GM23338 (cell line): ENCODE measurements around the gene TENT5A. TPM values are rescaled to one million over a fixed set of nuclear protein-coding genes. Genes with fewer than 3 reads are reported as not detected.

Experiments
- ATAC-seq: fragments of 200-7000 bp; cut with Tn5 transposase; 3 replicates; pipeline ENCODE4 v1.9.1; 2020
- DNase-seq: peaks from one replicate; pipeline ENCODE4 v3.0.0-alpha.2; 2015; ENCODE audit warnings: low spot score
- H2AFZ ChIP-seq: fragments of 200-600 bp; sonication (generic); 2 replicates; pipeline ENCODE4 v1.8.0; 2016; ENCODE audit warnings: antibody characterized with exemption, mild to moderate bottlenecking, moderate library complexity
- H3F3A ChIP-seq: fragments of 200-600 bp; sonication (generic); replicated peaks from 2 replicates; pipeline ENCODE4 v1.8.0; 2017; ENCODE audit warnings: antibody characterized with exemption, mixed run types, low read depth
- H3K27ac ChIP-seq: fragments of 200-600 bp; sonication (generic); 2 replicates; pipeline ENCODE4 v1.6.1; 2016; ENCODE audit warnings: low read depth
- H3K27me3 ChIP-seq: fragments of 200-600 bp; sonication (generic); 2 replicates; pipeline ENCODE4 v1.8.0; 2016; ENCODE audit warnings: mild to moderate bottlenecking, mixed run types, moderate library complexity; ENCODE audit not compliant: insufficient read depth
- H3K36me3 ChIP-seq: fragments of 200-600 bp; sonication (generic); 2 replicates; pipeline ENCODE4 v1.8.0; 2016; ENCODE audit warnings: mild to moderate bottlenecking; ENCODE audit not compliant: insufficient read depth
- H3K4me1 ChIP-seq: fragments of 200-600 bp; sonication (generic); 2 replicates; pipeline ENCODE4 v1.8.0; 2016; ENCODE audit warnings: mild to moderate bottlenecking, moderate library complexity; ENCODE audit not compliant: insufficient read depth
- H3K4me2 ChIP-seq: fragments of 200-600 bp; sonication (generic); 2 replicates; pipeline ENCODE4 v1.7.1; 2017; ENCODE audit warnings: mixed run types
- H3K4me3 ChIP-seq: fragments of 200-600 bp; sonication (generic); 2 replicates; pipeline ENCODE4 v1.6.1; 2016; ENCODE audit warnings: mixed run types
- H3K79me2 ChIP-seq: fragments of 200-600 bp; sonication (generic); replicated peaks from 2 replicates; pipeline ENCODE4 v1.8.0; 2017; ENCODE audit warnings: mild to moderate bottlenecking; ENCODE audit not compliant: insufficient read depth
- H3K9me2 ChIP-seq: fragments of 200-600 bp; sonication (generic); 2 replicates; pipeline ENCODE4 v1.8.0; 2017; ENCODE audit not compliant: insufficient read depth
- H4K20me1 ChIP-seq: fragments of 200-600 bp; sonication (generic); replicated peaks from 2 replicates; pipeline ENCODE4 v1.8.0; 2017; ENCODE audit warnings: mild to moderate bottlenecking; ENCODE audit not compliant: insufficient read depth
- H3K27ac Mint-ChIP-seq: 2 replicates; pipeline ENCODE4 v1.8.0; 2020; ENCODE audit warnings: inconsistent platforms, mild to moderate bottlenecking, moderate library complexity, mixed read lengths
- H3K27me3 Mint-ChIP-seq: 3 replicates; pipeline ENCODE4 v1.8.0; 2022; ENCODE audit warnings: low read depth, mild to moderate bottlenecking, moderate library complexity, mixed read lengths, inconsistent platforms; ENCODE audit not compliant: insufficient read depth, poor library complexity
- H3K36me3 Mint-ChIP-seq: 3 replicates; pipeline ENCODE4 v1.8.0; 2021; ENCODE audit warnings: low read depth, mild to moderate bottlenecking, inconsistent platforms, moderate library complexity, mixed read lengths
- H3K4me1 Mint-ChIP-seq: 3 replicates; pipeline ENCODE4 v1.8.0; 2020; ENCODE audit warnings: mild to moderate bottlenecking, inconsistent platforms, mixed read lengths
- H3K4me3 Mint-ChIP-seq: 3 replicates; pipeline ENCODE4 v1.8.0; 2021; ENCODE audit warnings: moderate library complexity, mild to moderate bottlenecking, inconsistent platforms, mixed read lengths
- H3K9me3 Mint-ChIP-seq: 3 replicates; pipeline ENCODE4 v1.8.0; 2020; ENCODE audit warnings: moderate library complexity, mild to moderate bottlenecking, inconsistent platforms, mixed read lengths
- CREB1 ChIP-seq: fragments of 250-450 bp; sonication (Bioruptor Pico); IDR thresholded peaks from 2 replicates; pipeline ENCODE4 v1.5.0; 2020; ENCODE audit warnings: low read depth, mild to moderate bottlenecking, moderate library complexity
- CTCF ChIP-seq, 2 experiments: fragments of 200-600 bp in 1 of 2; sonication (generic) in 1 of 2; conservative IDR thresholded peaks; 2 replicates each; pipeline versions ENCODE4 v1.5.1 to v1.6.1; 2016 to 2017; ENCODE audit warnings: antibody characterized with exemption in 2 of 2, low read depth in 2 of 2, mild to moderate bottlenecking in 2 of 2, moderate library complexity in 1 of 2
- ETS1 ChIP-seq: IDR thresholded peaks from 2 replicates; pipeline ENCODE4 v1.6.1; 2016; ENCODE audit warnings: antibody characterized with exemption
- EZH2 ChIP-seq: fragments of 200-600 bp; sonication (generic); IDR thresholded peaks from one replicate; pipeline ENCODE4 v1.8.0; 2017; ENCODE audit warnings: antibody characterized with exemption, mild to moderate bottlenecking, low read depth; ENCODE audit not compliant: unreplicated experiment
- EZH2phosphoT487 ChIP-seq: fragments of 200-600 bp; sonication (generic); IDR thresholded peaks from one replicate; pipeline ENCODE4 v1.8.1; 2018; ENCODE audit warnings: antibody characterized with exemption; ENCODE audit not compliant: unreplicated experiment
- JUNB ChIP-seq: IDR thresholded peaks from one replicate; pipeline ENCODE4 v1.6.1; 2016; ENCODE audit warnings: antibody characterized with exemption; ENCODE audit not compliant: unreplicated experiment
- NANOG ChIP-seq: IDR thresholded peaks from 2 replicates; pipeline ENCODE4 v1.6.1; 2016; ENCODE audit warnings: antibody characterized with exemption, borderline replicate concordance
- POLR2AphosphoS5 ChIP-seq: IDR thresholded peaks from 2 replicates; pipeline ENCODE4 v1.6.1; 2016; ENCODE audit warnings: antibody characterized with exemption, low read depth
- REST ChIP-seq: IDR thresholded peaks from one replicate; pipeline ENCODE4 v1.6.1; 2018; ENCODE audit warnings: antibody characterized with exemption; ENCODE audit not compliant: unreplicated experiment
- STAT1 ChIP-seq: IDR thresholded peaks from one replicate; pipeline ENCODE4 v1.6.1; 2016; ENCODE audit warnings: antibody characterized with exemption; ENCODE audit not compliant: unreplicated experiment
- ZNF114 ChIP-seq: fragments of 250-450 bp; sonication (Bioruptor Pico); IDR thresholded peaks from 2 replicates; pipeline ENCODE4 v1.5.0; 2020; ENCODE audit warnings: mild to moderate bottlenecking, moderate library complexity
- ZNF331 ChIP-seq: fragments of 250-450 bp; sonication (Bioruptor Pico); IDR thresholded peaks from 2 replicates; pipeline ENCODE4 v1.5.0; 2020; ENCODE audit warnings: low read depth, mild to moderate bottlenecking, moderate library complexity
- ZNF462 ChIP-seq: fragments of 250-450 bp; sonication (Bioruptor Pico); IDR thresholded peaks from 2 replicates; pipeline ENCODE4 v1.5.0; 2020; ENCODE audit warnings: mild to moderate bottlenecking, moderate library complexity
- polyA plus RNA-seq: library from polyadenylated mRNA; unstranded; fragments of >200 nt; fragmentation: Nextera tagmentation; extraction: Ambion mirVana; gene quantifications from 2 replicates; pipeline ENCODE4 v1.2.1, GENCODE V29; 2016
- total RNA-seq: library from RNA; depleted of rRNA; stranded (reverse); fragments of >200 nt; shearing (Covaris generic); gene quantifications from 2 replicates; pipeline ENCODE4 v1.2.3, GENCODE V29; 2014

Gene TENT5A
- total and polyA plus RNA-seq, 2 experiments from 2014 or later: 3.8 to 4.7 TPM

- Histone ChIP-seq H3F3A (no peaks in the 10 kb centered on the region), H3K27me3 (no peaks in the 10 kb centered on the region), H3K27ac (no peak overlapping the region), H3K4me2 (no peak overlapping the region), H3K4me3 (no peak overlapping the region), H2AFZ (no peak overlapping the region), H3K79me2 (no peaks in the 10 kb centered on the region), H3K4me1 (no peaks in the 10 kb centered on the region), H4K20me1 (no peaks in the 10 kb centered on the region), H3K36me3 (no peaks in the 10 kb centered on the region), H3K9me2 (no peaks in the 10 kb centered on the region)
- no peaks in the 10 kb centered on the region for H3K36me3 Mint-ChIP-seq
- no peak overlapping the region for H3K4me3 Mint-ChIP-seq
- no peaks in the 10 kb centered on the region for H3K9me3 Mint-ChIP-seq
- H3K27ac Mint-ChIP-seq: no peak overlapping the region
- H3K27me3 Mint-ChIP-seq: no peaks in the 10 kb centered on the region
- TF ChIP-seq ZNF331 (CRISPR knock-in tag) (no peak), CREB1 (no peak), REST (no peak), ZNF114 (CRISPR knock-in tag) (no peak), ZNF462 (CRISPR knock-in tag) (no peak), EZH2 (no peak), JUNB (no peak), NANOG (no peak), POLR2AphosphoS5 (no peak), STAT1 (no peak), EZH2phosphoT487 (no peak), ETS1 (no peak), CTCF (conservative IDR thresholded peaks at IDR 0.05; ENCODE audit: low read depth in 2 of 2) (no peak)
- no peak for ATAC-seq
- no peak for DNase-seq
- H3K4me1 Mint-ChIP-seq: no peaks in the 10 kb centered on the region
Measured at GRCh38 chr6:81720427-81720826, 32.1 kb downstream of the TENT5A start.
